Left colon (tissue), 2 donors: ENCODE measurements around the gene PLEKHH1. TPM values are rescaled to one million over a fixed set of nuclear protein-coding genes. Genes with fewer than 3 reads are reported as not detected.
A peak's percentile ranks its signal among the peaks of the same experiment; 100 is the strongest.

Experiments used
- ATAC-seq: fragments of 200-7000 bp; cut with Tn5 transposase; one replicate; pipeline ENCODE4 v1.9.1; 2020; ENCODE audit warnings: mild to moderate bottlenecking, moderate library complexity
- DNase-seq, 2 donors: peaks; one replicate each; pipeline ENCODE4 v3.0.0-alpha.2; 2020
- intact Hi-C, 2 donors: fragments of 100-400 bp; cut with DNase I in 1 of 2; cut with micrococcal nuclease in 1 of 2; formaldehyde crosslinking; loops; one replicate each; pipeline versions ENCODE4 v1.11.2 to v1.14.0; 2022; cut with DNase I, micrococcal nuclease
- total RNA-seq, 2 donors: library from RNA; stranded (reverse); fragmentation: NEBNext Ultra II Directional; extraction: Animal tissue kit (Norgen Biotek cat#: 25700); gene quantifications; one replicate each; pipeline ENCODE4 v1.2.1, GENCODE V29; 2021
- donor health status: DM: no; HTN: no; CAD: no.
- donor health status: DM: yes; HTN: yes; CAD: no.

Gene PLEKHH1
- total RNA-seq, 2 donors from 2014 or later = 54.0 to 63.2 TPM

- intact Hi-C loops = no loop called here
- ATAC-seq = no peak
- DNase-seq = no peak
Observed at GRCh38 chr14:67503331-67503730, 29.8 kb upstream of the PLEKHH1 start.

- intact Hi-C loops = no loop called here
Observed at GRCh38 chr14:67505254-67505653, 27.8 kb upstream of the PLEKHH1 start.

GRCh38 chr14:67508956-67509355 is 24.1 kb upstream of the PLEKHH1 start:
- intact Hi-C loops = no loop called here
- no peak for ATAC-seq
- DNase-seq = no peak

More at GRCh38 chr14:67505254-67505653, 27.8 kb upstream of the PLEKHH1 start:
- no peak for ATAC-seq
- no peak for DNase-seq

- intact Hi-C loops = no loop called here
Observed at GRCh38 chr14:67510121-67510520, 23.0 kb upstream of the PLEKHH1 start.

GRCh38 chr14:67510836-67511235 is 22.3 kb upstream of the PLEKHH1 start:
- ATAC-seq (no peak), DNase-seq (no peak)
- intact Hi-C loops = no loop called here

More at GRCh38 chr14:67510121-67510520, 23.0 kb upstream of the PLEKHH1 start:
- DNase-seq (no peak), ATAC-seq (no peak)

GRCh38 chr14:67512463-67513310 is 20.4 kb upstream of the PLEKHH1 start:
- no peak for DNase-seq
- no peak for ATAC-seq
- intact Hi-C loops = no loop called here

GRCh38 chr14:67513631-67514108 is 19.4 kb upstream of the PLEKHH1 start:
- ATAC-seq (peak; percentile 68), DNase-seq (peak; percentile 34 to 40)
- intact Hi-C loops = no loop called here

GRCh38 chr14:67514203-67514607 is 18.9 kb upstream of the PLEKHH1 start:
- ATAC-seq (peak; percentile 49), DNase-seq (peak; percentile 31 to 32)
- intact Hi-C loops = no loop called here

- intact Hi-C loops = no loop called here
- DNase-seq (peak; percentile 62 to 63), ATAC-seq (peak; percentile 76)
Observed at GRCh38 chr14:67514650-67515385, 18.3 kb upstream of the PLEKHH1 start.

- intact Hi-C loops = no loop called here
- peak in 1 of 2 donors; percentile 63 for DNase-seq
- peak; percentile 41 for ATAC-seq
Observed at GRCh38 chr14:67515386-67516079, 17.6 kb upstream of the PLEKHH1 start.

- DNase-seq (no peak), ATAC-seq (no peak)
- intact Hi-C loops = no loop called here
Observed at GRCh38 chr14:67516676-67517075, 16.4 kb upstream of the PLEKHH1 start.

GRCh38 chr14:67517083-67517482 is 16.0 kb upstream of the PLEKHH1 start:
- no peak for ATAC-seq
- intact Hi-C loops = no loop called here
- DNase-seq = peak in 1 of 2 donors; percentile 16

GRCh38 chr14:67519406-67519805 is 13.7 kb upstream of the PLEKHH1 start:
- DNase-seq (no peak), ATAC-seq (no peak)
- intact Hi-C loops = no loop called here

- ATAC-seq = peak; percentile 71
- no peak for DNase-seq
- intact Hi-C loops = no loop called here
Observed at GRCh38 chr14:67520482-67520881, 12.6 kb upstream of the PLEKHH1 start.

GRCh38 chr14:67522270-67522669 is 10.8 kb upstream of the PLEKHH1 start:
- DNase-seq = no peak
- intact Hi-C loops = no loop called here
- no peak for ATAC-seq

- peak; percentile 59 for ATAC-seq
Observed at GRCh38 chr14:67523764-67524633, 9.1 kb upstream of the PLEKHH1 start.

GRCh38 chr14:67524634-67524963 is 8.5 kb upstream of the PLEKHH1 start:
- intact Hi-C loops = no loop called here
- peak in 1 of 2 donors; percentile 21 for DNase-seq
- ATAC-seq = no peak

More at GRCh38 chr14:67523764-67524633, 9.1 kb upstream of the PLEKHH1 start:
- no peak for DNase-seq
- intact Hi-C loops = no loop called here

- DNase-seq (no peak), ATAC-seq (no peak)
- intact Hi-C loops = loop anchor here in 1 of 2 donors (5.0 kb wide), 1 partner anchor 47 kb away; no protein-coding TSS in a partner anchor
Observed at GRCh38 chr14:67525389-67525788, 7.7 kb upstream of the PLEKHH1 start.
